GM19452 (cell line): Measurements from ENCODE around the gene ALDH3B2.

Experiments used
- ATAC-seq: cut with Tn5 transposase; IDR thresholded peaks from one replicate; pipeline ENCODE4 v1.9.1; 2021; ENCODE audit not compliant: unreplicated experiment

The ALDH3B2 gene

GRCh38 chr11:67615728-67616430 is 58.5 kb downstream of the ALDH3B2 start:
- ATAC-seq: no peak

GRCh38 chr11:67614730-67615714 is 59.4 kb downstream of the ALDH3B2 start:
- no peak for ATAC-seq

- ATAC-seq: peak; percentile 84
Measured at GRCh38 chr11:67613960-67614715, 60.3 kb downstream of the ALDH3B2 start.

GRCh38 chr11:67613313-67613959 is 61.0 kb downstream of the ALDH3B2 start:
- ATAC-seq: no peak

GRCh38 chr11:67612751-67613150 is 61.7 kb downstream of the ALDH3B2 start:
- no peak for ATAC-seq
